ENCODE data around the gene AK1. TPM values are rescaled to one million over a fixed set of nuclear protein-coding genes. Genes with fewer than 3 reads are reported as not detected.

The AK1 gene
- total and polyA plus RNA-seq, 2 of the 13 experiments (the other 11 are each of a cell fraction or from before 2014, with no cell fraction given): 19.1 to 32.8 TPM

GRCh38 chr9:127869310-127870152, 7.9 kb downstream of the AK1 start (continued):
- TF ChIP-seq PBX2 (CRISPR knock-in tag; IDR thresholded peaks at IDR 0.05) (no peak), SP1 (IDR thresholded peaks at IDR 0.05) (no peak), SP1 (CRISPR knock-in tag; IDR thresholded peaks at IDR 0.05) (0 out of 2 replicates have a peak, but pooled peaks have one; percentile 12), ZNF615 (CRISPR knock-in tag; IDR thresholded peaks at IDR 0.05; ENCODE audit: borderline replicate concordance) (no peak), ZNF10 (CRISPR knock-in tag; IDR thresholded peaks at IDR 0.05; ENCODE audit: borderline replicate concordance, low read depth) (no peak), SAFB2 (CRISPR knock-in tag; IDR thresholded peaks at IDR 0.05; ENCODE audit: borderline replicate concordance, low read depth) (no peak), KAT8 (CRISPR knock-in tag; IDR thresholded peaks at IDR 0.05) (no peak), HOXA7 (CRISPR knock-in tag; IDR thresholded peaks at IDR 0.05) (no peak), HNRNPL (IDR thresholded peaks at IDR 0.05; ENCODE audit: low read depth, low read length) (peak; percentile 84), SNAPC2 (CRISPR knock-in tag; IDR thresholded peaks at IDR 0.05) (no peak), PRDM15 (CRISPR knock-in tag; IDR thresholded peaks at IDR 0.05) (no peak), TFE3 (CRISPR knock-in tag; IDR thresholded peaks at IDR 0.05) (no peak), HMG20B (CRISPR knock-in tag; conservative IDR thresholded peaks at IDR 0.05) (no peak), MYNN (CRISPR knock-in tag; IDR thresholded peaks at IDR 0.05; ENCODE audit: low read depth) (no peak), YEATS4 (CRISPR knock-in tag; IDR thresholded peaks at IDR 0.05; ENCODE audit: borderline replicate concordance) (no peak), ZEB1 (IDR thresholded peaks at IDR 0.05; ENCODE audit: insufficient replicate concordance, low read depth) (no peak), ZBTB7A (CRISPR knock-in tag; IDR thresholded peaks at IDR 0.05) (no peak), ZNF709 (CRISPR knock-in tag; IDR thresholded peaks at IDR 0.05) (no peak), ZBTB8A (CRISPR knock-in tag; IDR thresholded peaks at IDR 0.05; ENCODE audit: borderline replicate concordance, low read depth) (no peak), ZC3H13 (CRISPR knock-in tag; IDR thresholded peaks at IDR 0.05) (no peak), DPF2 (CRISPR knock-in tag; IDR thresholded peaks at IDR 0.05; ENCODE audit: borderline replicate concordance, low read depth) (no peak)

Data from HepG2 (cell line).